SU-DHL-6 (cell line): ENCODE results near the gene ENDOD1.

Experiments used
- H2AFZ ChIP-seq: fragments of 200-600 bp; sonication (generic); 2 replicates; pipeline ENCODE4 v1.6.1; 2014; ENCODE audit warnings: low read depth, mild to moderate bottlenecking, moderate library complexity, mixed read lengths, antibody characterized with exemption, low read length; ENCODE audit not compliant: severe bottlenecking
- H3F3A ChIP-seq: fragments of 200-600 bp; shearing (Covaris generic); 2 replicates; pipeline ENCODE4 v1.6.0; 2016; ENCODE audit warnings: antibody characterized with exemption, mild to moderate bottlenecking; ENCODE audit not compliant: insufficient read depth
- H3K27ac ChIP-seq: fragments of 200-600 bp; sonication (generic); 2 replicates; pipeline ENCODE4 v1.5.1; 2016; ENCODE audit warnings: low read depth, mild to moderate bottlenecking, low read length, moderate library complexity, mixed read lengths
- H3K27me3 ChIP-seq: fragments of 200-600 bp; sonication (generic), shearing (Covaris generic); 2 replicates; pipeline ENCODE4 v1.6.0; 2014; ENCODE audit warnings: mild to moderate bottlenecking, low read length
- H3K36me3 ChIP-seq: fragments of 200-600 bp; sonication (generic); 2 replicates; pipeline ENCODE4 v1.6.1; 2014; ENCODE audit warnings: mild to moderate bottlenecking, low read length, mixed read lengths
- H3K4me2 ChIP-seq: fragments of 300-600, 200-600 bp; shearing (Covaris generic), sonication (generic); 2 replicates; pipeline ENCODE4 v1.6.0; 2014; ENCODE audit warnings: low read length, low read depth, mild to moderate bottlenecking; ENCODE audit not compliant: poor library complexity, severe bottlenecking
- H3K4me3 ChIP-seq: fragments of 200-600 bp; sonication (generic); 2 replicates; pipeline ENCODE4 v1.5.1; 2014; ENCODE audit warnings: antibody characterized with exemption, low read length, mild to moderate bottlenecking, mixed read lengths; ENCODE audit not compliant: insufficient read depth, poor library complexity, severe bottlenecking
- H3K79me2 ChIP-seq: fragments of 200-600 bp; sonication (generic); 2 replicates; pipeline ENCODE4 v1.6.1; 2014; ENCODE audit warnings: mild to moderate bottlenecking, low read length, moderate library complexity; ENCODE audit not compliant: insufficient read depth
- H3K9ac ChIP-seq: fragments of 200-600 bp; sonication (generic); 2 replicates; pipeline ENCODE4 v1.7.0; 2014; ENCODE audit warnings: mild to moderate bottlenecking, low read length
- H3K9me2 ChIP-seq: fragments of 200-600 bp; sonication (generic); replicated peaks from 2 replicates; pipeline ENCODE4 v1.6.1; 2014; ENCODE audit warnings: low read length; ENCODE audit not compliant: insufficient read depth
- H3K9me3 ChIP-seq: fragments of 200-600 bp; sonication (generic); 2 replicates; pipeline ENCODE4 v1.6.1; 2014; ENCODE audit warnings: low read length, mixed read lengths; ENCODE audit not compliant: insufficient read depth
- H4K20me1 ChIP-seq: fragments of 200-600 bp; sonication (generic); 2 replicates; pipeline ENCODE4 v1.6.1; 2014; ENCODE audit warnings: low read depth, mild to moderate bottlenecking, antibody characterized with exemption, low read length, moderate library complexity, mixed read lengths
- CTCF ChIP-seq: fragments of 200-600 bp; sonication (generic); IDR thresholded peaks from one replicate; pipeline ENCODE4 v1.5.1; 2017; ENCODE audit warnings: antibody characterized with exemption, mild to moderate bottlenecking, low read length, moderate library complexity; ENCODE audit not compliant: insufficient read depth, poor library complexity, severe bottlenecking
- EZH2phosphoT487 ChIP-seq: fragments of 200-600 bp; sonication (generic), shearing (Covaris generic); conservative IDR thresholded peaks from 2 replicates; pipeline ENCODE4 v1.6.1; 2018; ENCODE audit warnings: mild to moderate bottlenecking, antibody characterized with exemption, low read length, moderate library complexity, mixed read lengths

The ENDOD1 gene

GRCh38 chr11:95054356-95054755 is 35.3 kb upstream of the ENDOD1 start:
- Histone ChIP-seq H3K4me2 (no peak overlapping the region), H2AFZ (no peak overlapping the region), H3K9me2 (no peaks in the 10 kb centered on the region), H3K27ac (no peak overlapping the region), H3K9me3 (no peaks in the 10 kb centered on the region), H3K27me3 (no peaks in the 10 kb centered on the region), H3K36me3 (no peaks in the 10 kb centered on the region), H3K4me3 (no peak overlapping the region), H3F3A (no peaks in the 10 kb centered on the region), H3K79me2 (no peaks in the 10 kb centered on the region), H4K20me1 (no peaks in the 10 kb centered on the region), H3K9ac (no peak overlapping the region)
- TF ChIP-seq CTCF (no peak), EZH2phosphoT487 (no peak)

GRCh38 chr11:95055283-95055897 is 34.3 kb upstream of the ENDOD1 start:
- H3K9me2 ChIP-seq, result no peaks in the 10 kb centered on the region
- no peaks in the 10 kb centered on the region for H3K36me3 ChIP-seq
- H4K20me1 ChIP-seq, result no peaks in the 10 kb centered on the region
- no peak overlapping the region for H2AFZ ChIP-seq
- no peaks in the 10 kb centered on the region for H3K27me3 ChIP-seq
- H3K4me3 ChIP-seq, result no peak overlapping the region
- H3K9me3 ChIP-seq, result no peaks in the 10 kb centered on the region
- H3K9ac ChIP-seq, result no peak overlapping the region
- no peaks in the 10 kb centered on the region for H3F3A ChIP-seq
- H3K4me2 ChIP-seq, result no peak overlapping the region
- H3K27ac ChIP-seq, result no peak overlapping the region
- TF ChIP-seq CTCF, result no peak
- TF ChIP-seq EZH2phosphoT487, result no peak
- no peaks in the 10 kb centered on the region for H3K79me2 ChIP-seq

GRCh38 chr11:95057959-95058358 is 31.7 kb upstream of the ENDOD1 start:
- no peaks in the 10 kb centered on the region for H3F3A ChIP-seq
- no peak overlapping the region for H3K27ac ChIP-seq
- H3K4me2 ChIP-seq, result no peak overlapping the region
- TF ChIP-seq CTCF, result no peak
- no peak for TF ChIP-seq EZH2phosphoT487
- no peaks in the 10 kb centered on the region for H3K9me3 ChIP-seq
- no peaks in the 10 kb centered on the region for H4K20me1 ChIP-seq
- no peak overlapping the region for H3K9ac ChIP-seq
- no peaks in the 10 kb centered on the region for H3K9me2 ChIP-seq
- no peaks in the 10 kb centered on the region for H3K27me3 ChIP-seq
- H2AFZ ChIP-seq, result no peak overlapping the region
- no peaks in the 10 kb centered on the region for H3K36me3 ChIP-seq
- H3K79me2 ChIP-seq, result no peaks in the 10 kb centered on the region
- H3K4me3 ChIP-seq, result no peak overlapping the region
